Endothelial cell of umbilical vein (primary cell): ENCODE measurements around the gene HES2.
"Not testable (repeated sequence)": the region's sequence is repeated elsewhere in the genome, so short reads cannot be mapped to it uniquely, and the experiment has no call there.

Source experiments
- EZH2 ChIP-seq: IDR thresholded peaks from 2 replicates; pipeline ENCODE4 v1.6.1; 2012; ENCODE audit warnings: borderline replicate concordance, low read depth, mild to moderate bottlenecking, moderate library complexity, low read length, inconsistent platforms; ENCODE audit not compliant: severe bottlenecking
- FOS ChIP-seq: IDR thresholded peaks from 2 replicates; pipeline ENCODE4 v1.6.1; 2011; ENCODE audit warnings: mild to moderate bottlenecking, low read length, moderate library complexity, borderline replicate concordance; ENCODE audit not compliant: insufficient read depth
- POLR2A ChIP-seq: IDR thresholded peaks from 2 replicates; pipeline ENCODE4 v1.6.1; 2012; ENCODE audit warnings: low read depth, mild to moderate bottlenecking, control low read depth, low read length
- TF ChIP-seq, protein P1 (sequence below), 2 donors: IDR thresholded peaks; 1 replicate in 1 of 2; 2 replicates in 1 of 2; pipeline ENCODE4 v1.5.1; 2011; ENCODE audit warnings: low read length in 2 of 2, mild to moderate bottlenecking in 2 of 2, moderate library complexity in 2 of 2, control low read depth in 1 of 2, inconsistent platforms in 1 of 2, low read depth in 1 of 2; ENCODE audit not compliant: insufficient read depth in 1 of 2; ENCODE audit errors: extremely low read depth in 1 of 2

DNA sequence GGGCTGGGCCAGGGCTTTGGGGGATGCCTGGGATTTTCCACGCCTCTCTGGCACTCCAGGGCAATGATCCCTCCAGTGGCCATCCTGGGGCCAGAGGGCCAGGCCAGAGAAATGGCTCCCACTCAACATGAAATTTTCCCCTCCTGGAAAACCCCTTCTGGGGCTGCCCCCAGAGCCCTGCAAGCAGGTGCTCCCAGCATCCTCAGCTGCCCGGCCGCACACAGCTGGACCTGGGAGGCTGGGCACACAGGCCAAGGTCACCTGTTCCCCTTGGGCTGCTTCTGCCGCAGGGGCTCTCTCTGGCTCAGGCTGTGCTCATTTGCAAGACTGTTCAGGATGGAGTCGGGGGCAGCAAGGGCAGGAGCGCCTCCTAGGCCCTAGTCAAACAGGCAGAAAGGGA, 8.7 kb upstream of the HES2 start:
- not testable (repeated sequence) for TF ChIP-seq POLR2A, EZH2, FOS
- TF ChIP-seq, protein P1, sequence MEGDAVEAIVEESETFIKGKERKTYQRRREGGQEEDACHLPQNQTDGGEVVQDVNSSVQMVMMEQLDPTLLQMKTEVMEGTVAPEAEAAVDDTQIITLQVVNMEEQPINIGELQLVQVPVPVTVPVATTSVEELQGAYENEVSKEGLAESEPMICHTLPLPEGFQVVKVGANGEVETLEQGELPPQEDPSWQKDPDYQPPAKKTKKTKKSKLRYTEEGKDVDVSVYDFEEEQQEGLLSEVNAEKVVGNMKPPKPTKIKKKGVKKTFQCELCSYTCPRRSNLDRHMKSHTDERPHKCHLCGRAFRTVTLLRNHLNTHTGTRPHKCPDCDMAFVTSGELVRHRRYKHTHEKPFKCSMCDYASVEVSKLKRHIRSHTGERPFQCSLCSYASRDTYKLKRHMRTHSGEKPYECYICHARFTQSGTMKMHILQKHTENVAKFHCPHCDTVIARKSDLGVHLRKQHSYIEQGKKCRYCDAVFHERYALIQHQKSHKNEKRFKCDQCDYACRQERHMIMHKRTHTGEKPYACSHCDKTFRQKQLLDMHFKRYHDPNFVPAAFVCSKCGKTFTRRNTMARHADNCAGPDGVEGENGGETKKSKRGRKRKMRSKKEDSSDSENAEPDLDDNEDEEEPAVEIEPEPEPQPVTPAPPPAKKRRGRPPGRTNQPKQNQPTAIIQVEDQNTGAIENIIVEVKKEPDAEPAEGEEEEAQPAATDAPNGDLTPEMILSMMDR (IDR thresholded peaks at IDR 0.05; ENCODE audit: extremely low read depth in 1 of 2, insufficient read depth in 1 of 2, low read depth in 1 of 2, low read length in 2 of 2), result not testable (repeated sequence)
